Esophagus squamous epithelium (tissue), 5 donors: ENCODE measurements around the gene FBRS. TPM values are rescaled to one million over a fixed set of nuclear protein-coding genes. Genes with fewer than 3 reads are reported as not detected.

Experiments used
- DNase-seq: peaks from one replicate; lab custom pipeline; 2025; lab: John Stamatoyannopoulos, UW
- H3K27ac ChIP-seq, 4 donors: fragments of 200-600 bp; sonication (generic); one replicate each; pipeline ENCODE4 v1.5.1; 2016 to 2019; ENCODE audit warnings: mild to moderate bottlenecking in 1 of 4
- H3K27me3 ChIP-seq, 4 donors: fragments of 200-600 bp; sonication (generic); 1 replicate in 3 of 4; 2 replicates in 1 of 4; pipeline versions ENCODE4 v1.5.1 to v1.6.0; 2017 to 2021; ENCODE audit warnings: antibody characterized with exemption in 1 of 4
- H3K36me3 ChIP-seq, 3 donors: fragments of 200-600 bp; sonication (generic); one replicate each; pipeline ENCODE4 v1.5.1; 2016 to 2019
- H3K4me1 ChIP-seq, 3 donors: fragments of 200-600 bp; sonication (generic); one replicate each; pipeline ENCODE4 v1.5.1; 2017 to 2019
- H3K4me3 ChIP-seq, 4 donors: fragments of 200-600 bp; sonication (generic); 1 replicate in 3 of 4; 2 replicates in 1 of 4; pipeline ENCODE4 v1.5.1; 2016 to 2019; ENCODE audit warnings: mild to moderate bottlenecking in 2 of 4, moderate library complexity in 1 of 4
- H3K9me3 ChIP-seq, 3 donors: fragments of 200-600 bp; sonication (generic); one replicate each; pipeline ENCODE4 v1.5.1; 2016 to 2019
- CTCF ChIP-seq, 6 experiments: fragments of 450-650 bp in 4 of 6; fragments of 200-600 bp in 2 of 6; sonication (generic) in 2 of 6; IDR thresholded peaks; one replicate each; pipeline ENCODE4 v1.5.1; 2016 to 2019; ENCODE audit warnings: antibody characterized with exemption in 6 of 6, mild to moderate bottlenecking in 4 of 6, moderate library complexity in 4 of 6
- POLR2A ChIP-seq, 4 donors: fragments of 450-650 bp; IDR thresholded peaks; one replicate each; pipeline ENCODE4 v1.6.1; 2017; ENCODE audit warnings: antibody characterized with exemption in 4 of 4, mild to moderate bottlenecking in 4 of 4, moderate library complexity in 3 of 4
- WGBS, 2 donors: methylation state at CpG; one replicate each; pipeline ENCODE4 v1.1.5; 2018; 5-methylcytosine and 5-hydroxymethylcytosine counted together
- intact Hi-C: fragments of 100-400 bp; cut with DNase I; formaldehyde crosslinking; loops from one replicate; pipeline ENCODE4 v1.15.0; 2022
- total RNA-seq, 4 donors: library from RNA; depleted of rRNA; stranded (reverse); fragments of >200 nt; gene quantifications; one replicate each; pipeline ENCODE4 v1.1.0, GENCODE V29; 2016
- donor health status: DM: yes; HTN: yes; CAD: no.

The FBRS gene
- total RNA-seq, 4 donors from 2014 or later = 22.3 to 80.2 (median 45.3) TPM

- 89 to 93% methylated on average over 9 to 13 of the region's 41 CpGs for WGBS, 2 donors
- intact Hi-C loops = no loop called here
- Histone ChIP-seq H3K27me3 (no peaks in the 10 kb centered on the region), H3K9me3 (no peaks in the 10 kb centered on the region), H3K27ac (no peak overlapping the region), H3K4me3 (no peak overlapping the region), H3K36me3 (peaks cover 57 to 69% (median 59%) of the 10 kb centered on the region in 3 donors), H3K4me1 (peaks cover 0 to 10% (median 0%) of the 10 kb centered on the region in 3 donors)
- TF ChIP-seq POLR2A (IDR thresholded peaks at IDR 0.05) (no peak), CTCF (IDR thresholded peaks at IDR 0.05) (no peak)
- no peak for DNase-seq
Observed at GRCh38 chr16:30669026-30669902, 11.0 kb downstream of the FBRS start.

GRCh38 chr16:30669903-30670824, 11.9 kb downstream of the FBRS start:
- TF ChIP-seq POLR2A (IDR thresholded peaks at IDR 0.05) = no peak
- TF ChIP-seq CTCF (IDR thresholded peaks at IDR 0.05) = no peak

GRCh38 chr16:30675143-30675542, 16.9 kb downstream of the FBRS start:
- WGBS, 2 donors = 75 to 88% methylated on average over 6 to 9 of the region's 10 CpGs
- H3K36me3 ChIP-seq = peaks cover 4 to 11% (median 5%) of the 10 kb centered on the region in 3 donors
- intact Hi-C loops = no loop called here
- no peak for DNase-seq
- H3K9me3 ChIP-seq = no peaks in the 10 kb centered on the region
- no peak for TF ChIP-seq CTCF (IDR thresholded peaks at IDR 0.05)
- no peak for TF ChIP-seq POLR2A (IDR thresholded peaks at IDR 0.05)
- H3K27ac ChIP-seq = no peak overlapping the region
- no peaks in the 10 kb centered on the region for H3K4me1 ChIP-seq
- H3K27me3 ChIP-seq = no peaks in the 10 kb centered on the region
- no peak overlapping the region for H3K4me3 ChIP-seq

More at GRCh38 chr16:30669903-30670824, 11.9 kb downstream of the FBRS start:
- Histone ChIP-seq H3K27me3 (no peaks in the 10 kb centered on the region), H3K27ac (no peak overlapping the region), H3K4me3 (no peak overlapping the region), H3K9me3 (no peaks in the 10 kb centered on the region), H3K36me3 (peaks cover 48 to 60% (median 51%) of the 10 kb centered on the region in 3 donors), H3K4me1 (peaks cover 0 to under 1% (median 0%) of the 10 kb centered on the region in 3 donors)
- 85 to 87% methylated on average over 8 to 12 of the region's 14 CpGs for WGBS, 2 donors
- no peak for DNase-seq
- intact Hi-C loops = no loop called here

GRCh38 chr16:30677931-30678585, 19.8 kb downstream of the FBRS start:
- Histone ChIP-seq H3K4me1 (no peaks in the 10 kb centered on the region), H3K4me3 (no peak overlapping the region), H3K36me3 (no peaks in the 10 kb centered on the region), H3K9me3 (no peaks in the 10 kb centered on the region), H3K27me3 (no peaks in the 10 kb centered on the region), H3K27ac (no peak overlapping the region)
- 71% methylated on average over 9 to 10 of the region's 11 CpGs for WGBS, 2 donors
- TF ChIP-seq POLR2A (IDR thresholded peaks at IDR 0.05) = no peak
- DNase-seq = no peak
- intact Hi-C loops = no loop called here

- WGBS, 2 donors = 70 to 79% methylated on average over 3 of the region's 3 CpGs
- TF ChIP-seq CTCF (IDR thresholded peaks at IDR 0.05) (no peak), POLR2A (IDR thresholded peaks at IDR 0.05) (no peak)
Observed at GRCh38 chr16:30678586-30678970, 20.3 kb downstream of the FBRS start.

More at GRCh38 chr16:30678586-30678970, 20.3 kb downstream of the FBRS start:
- Histone ChIP-seq H3K36me3 (no peaks in the 10 kb centered on the region), H3K27ac (no peak overlapping the region), H3K27me3 (no peaks in the 10 kb centered on the region), H3K4me3 (no peak overlapping the region), H3K9me3 (no peaks in the 10 kb centered on the region), H3K4me1 (no peaks in the 10 kb centered on the region)
- intact Hi-C loops = no loop called here
- DNase-seq = no peak
